H1 (cell line): ENCODE measurements around the gene CAD. TPM values are rescaled to one million over a fixed set of nuclear protein-coding genes. Genes with fewer than 3 reads are reported as not detected.
A peak's percentile ranks its signal among the peaks of the same experiment; 100 is the strongest.

ENCODE experiments used
- CTCF ChIA-PET: fragments of 300-600 bp; sonication (Branson Sonifier 250); formaldehyde crosslinking; loops from one replicate; lab custom pipeline; 2021; ENCODE audit not compliant: partially characterized antibody; lab: Charles Lee
- POLR2A ChIA-PET: fragments of 300-600 bp; sonication (Branson Sonifier 250); formaldehyde crosslinking; loops from one replicate; lab custom pipeline; 2021; ENCODE audit warnings: inconsistent platforms; ENCODE audit not compliant: partially characterized antibody; lab: Charles Lee
- DNase-seq, 2 experiments: peaks; one replicate each; pipeline versions ENCODE4 v3.0.0 to v3.0.0-alpha.2; 2010 to 2022; ENCODE audit warnings: low spot score in 2 of 2, low read depth in 1 of 2, mixed read lengths in 1 of 2
- FAIRE-seq: peaks from 2 replicates; lab custom pipeline; 2011; peaks lifted over from hg19 to GRCh38; lab: Jason Lieb, UNC
- H2AFZ ChIP-seq: 2 replicates; pipeline ENCODE4 v1.8.1; 2012; ENCODE audit warnings: low read length, inconsistent platforms
- H2AK5ac ChIP-seq: 2 replicates; pipeline ENCODE4 v1.6.1; 2013; ENCODE audit warnings: low read depth, low read length
- H2BK120ac ChIP-seq: replicated peaks from 2 replicates; pipeline ENCODE3; 2013; ENCODE audit warnings: low read depth, low read length, inconsistent platforms
- H2BK12ac ChIP-seq: 2 replicates; pipeline ENCODE4 v1.6.1; 2013; ENCODE audit warnings: low read depth, low read length
- H2BK15ac ChIP-seq: 2 replicates; pipeline ENCODE4 v1.6.1; 2013; ENCODE audit warnings: low read length
- H2BK20ac ChIP-seq: 2 replicates; pipeline ENCODE4 v1.6.1; 2013; ENCODE audit warnings: low read length
- H2BK5ac ChIP-seq: 2 replicates; pipeline ENCODE4 v1.6.1; 2013; ENCODE audit warnings: low read depth, low read length
- H3K14ac ChIP-seq: 2 replicates; pipeline ENCODE4 v1.6.1; 2013; ENCODE audit warnings: inconsistent platforms; ENCODE audit not compliant: insufficient read length
- H3K18ac ChIP-seq: 2 replicates; pipeline ENCODE4 v1.6.1; 2013; ENCODE audit warnings: low read length; ENCODE audit errors: extremely low read depth
- H3K23ac ChIP-seq: 2 replicates; pipeline ENCODE4 v1.6.1; 2013; ENCODE audit warnings: inconsistent platforms; ENCODE audit not compliant: insufficient read length
- H3K23me2 ChIP-seq: 2 replicates; pipeline ENCODE4 v1.6.1; 2013; ENCODE audit warnings: low read depth, low read length
- H3K27ac ChIP-seq: 2 replicates; pipeline ENCODE4 v1.6.1; 2011; ENCODE audit warnings: low read depth, low read length, inconsistent platforms
- H3K27me3 ChIP-seq, 4 experiments: replicated peaks in 1 of 4; 1 replicate in 1 of 4; 2 replicates in 3 of 4; pipeline versions ENCODE4 v1.6.1 to v1.8.1; 2011 to 2013; ENCODE audit warnings: low read length in 3 of 4, mild to moderate bottlenecking in 3 of 4, inconsistent platforms in 2 of 4, mixed read lengths in 2 of 4, moderate library complexity in 1 of 4; ENCODE audit not compliant: control insufficient read depth in 3 of 4, insufficient read depth in 3 of 4; ENCODE audit errors: extremely low read depth in 1 of 4
- H3K36me3 ChIP-seq, 4 experiments: 2 replicates each; pipeline versions ENCODE4 v1.6.1 to v1.8.1; 2011 to 2013; ENCODE audit warnings: mild to moderate bottlenecking in 4 of 4, low read length in 3 of 4, moderate library complexity in 2 of 4, control low read depth in 1 of 4, inconsistent platforms in 1 of 4; ENCODE audit not compliant: insufficient read depth in 4 of 4, control insufficient read depth in 2 of 4
- H3K4ac ChIP-seq: replicated peaks from 2 replicates; pipeline ENCODE3; 2013; ENCODE audit warnings: low read length, low read depth, mixed read lengths, inconsistent platforms; ENCODE audit not compliant: insufficient read length
- H3K4me1 ChIP-seq, 4 experiments: replicated peaks in 1 of 4; 1 replicate in 1 of 4; 2 replicates in 3 of 4; pipeline versions ENCODE4 v1.6.1 to v1.8.1; 2011 to 2013; ENCODE audit warnings: low read length in 3 of 4, inconsistent platforms in 2 of 4, mixed read lengths in 1 of 4; ENCODE audit not compliant: insufficient read depth in 4 of 4, control insufficient read depth in 3 of 4
- H3K4me2 ChIP-seq, 2 experiments: 2 replicates each; pipeline versions ENCODE4 v1.6.1 to v1.8.1; 2011 to 2013; ENCODE audit warnings: low read depth in 2 of 2, low read length in 2 of 2, control low read depth in 1 of 2, inconsistent platforms in 1 of 2, mild to moderate bottlenecking in 1 of 2; ENCODE audit not compliant: insufficient read depth in 1 of 2
- H3K4me3 ChIP-seq, 4 experiments: fragments of 200-600, 300-600 bp in 1 of 4; sonication (generic), shearing (Covaris generic), sonication (Bioruptor Twin) in 1 of 4; 2 replicates each; pipeline versions ENCODE4 v1.5.1 to v1.8.1; 2011 to 2016; ENCODE audit warnings: low read length in 4 of 4, low read depth in 3 of 4, control low read depth in 2 of 4, inconsistent platforms in 2 of 4, mild to moderate bottlenecking in 2 of 4, mixed read lengths in 1 of 4, moderate library complexity in 1 of 4; ENCODE audit not compliant: insufficient read depth in 2 of 4; ENCODE audit errors: extremely low read depth in 1 of 4
- H3K56ac ChIP-seq: replicated peaks from 2 replicates; pipeline ENCODE3; 2013; ENCODE audit warnings: low read depth, mild to moderate bottlenecking, mixed read lengths, low read length, inconsistent platforms; ENCODE audit not compliant: insufficient read length
- H3K79me1 ChIP-seq: 2 replicates; pipeline ENCODE4 v1.6.1; 2013; ENCODE audit warnings: low read depth, low read length, control low read depth
- H3K79me2 ChIP-seq, 2 experiments: 2 replicates each; pipeline versions ENCODE4 v1.6.1 to v1.8.1; 2012 to 2013; ENCODE audit warnings: low read length in 2 of 2, mild to moderate bottlenecking in 2 of 2, inconsistent platforms in 1 of 2; ENCODE audit not compliant: insufficient read depth in 2 of 2, control insufficient read depth in 1 of 2
- H3K9ac ChIP-seq, 4 experiments: replicated peaks in 1 of 4; 1 replicate in 1 of 4; 2 replicates in 3 of 4; pipeline versions ENCODE4 v1.6.1 to v1.8.1; 2011 to 2013; ENCODE audit warnings: low read depth in 3 of 4, low read length in 3 of 4, control low read depth in 2 of 4, mild to moderate bottlenecking in 2 of 4, moderate library complexity in 2 of 4, inconsistent platforms in 1 of 4; ENCODE audit errors: extremely low read depth in 1 of 4
- H3K9me3 ChIP-seq, 2 experiments: 2 replicates each; pipeline versions ENCODE4 v1.6.1 to v1.8.1; 2012 to 2013; ENCODE audit warnings: mild to moderate bottlenecking in 2 of 2, moderate library complexity in 2 of 2, control low read depth in 1 of 2, inconsistent platforms in 1 of 2, low read depth in 1 of 2, low read length in 1 of 2, mixed read lengths in 1 of 2; ENCODE audit not compliant: insufficient read depth in 2 of 2
- H4K20me1 ChIP-seq, 2 experiments: replicated peaks in 1 of 2; 2 replicates each; pipeline versions ENCODE3 to v1.8.1; 2011 to 2013; ENCODE audit warnings: inconsistent platforms in 2 of 2, low read length in 2 of 2, mild to moderate bottlenecking in 1 of 2; ENCODE audit not compliant: insufficient read depth in 2 of 2, control insufficient read depth in 1 of 2
- H4K5ac ChIP-seq: 2 replicates; pipeline ENCODE4 v1.6.1; 2013; ENCODE audit warnings: low read length, low read depth, mixed read lengths, inconsistent platforms; ENCODE audit not compliant: insufficient read length
- H4K8ac ChIP-seq: 2 replicates; pipeline ENCODE4 v1.8.0; 2013; ENCODE audit warnings: mild to moderate bottlenecking, moderate library complexity, low read length, inconsistent platforms; ENCODE audit not compliant: insufficient read depth; ENCODE audit errors: extremely low read depth
- H4K91ac ChIP-seq: replicated peaks from 2 replicates; pipeline ENCODE3; 2013; ENCODE audit warnings: low read length, mixed read lengths, inconsistent platforms; ENCODE audit not compliant: insufficient read length
- CHD2 ChIP-seq: IDR thresholded peaks from 2 replicates; pipeline ENCODE4 v1.6.1; 2012; ENCODE audit warnings: low read length, improper control_type of control experiment
- CREB1 ChIP-seq: IDR thresholded peaks from 2 replicates; pipeline ENCODE4 v1.6.1; 2012; ENCODE audit warnings: inconsistent platforms
- EGR1 ChIP-seq: IDR thresholded peaks from 2 replicates; pipeline ENCODE4 v1.6.1; 2011; ENCODE audit warnings: low read depth, low read length, borderline replicate concordance
- MAX ChIP-seq: IDR thresholded peaks from 2 replicates; pipeline ENCODE4 v1.6.1; 2012; ENCODE audit warnings: inconsistent platforms
- ZNF274 ChIP-seq: IDR thresholded peaks from 2 replicates; pipeline ENCODE4 v1.7.0; 2012; ENCODE audit warnings: low read length, borderline replicate concordance; ENCODE audit errors: extremely low read depth
- WGBS, 2 experiments: shearing (Covaris generic) in 1 of 2; methylation state at CpG; one replicate each; pipeline versions ENCODE4 v1.1.6 to v1.1.7; 2013 to 2015; ENCODE audit warnings: low lambda C conversion rate in 2 of 2, mixed read lengths in 2 of 2, inconsistent platforms in 1 of 2, low coverage in 1 of 2, missing lambda C conversion rate in 1 of 2; ENCODE audit not compliant: insufficient replicate concordance in 2 of 2, insufficient coverage in 1 of 2, insufficient read length in 1 of 2; ENCODE audit errors: extremely low coverage in 1 of 2, missing lambda C conversion rate in 1 of 2; 5-methylcytosine and 5-hydroxymethylcytosine counted together
- polyA plus RNA-seq, 7 experiments: library from polyadenylated mRNA; depleted of rRNA in 3 of 7; stranded (reverse) in 5 of 7; unstranded in 2 of 7; fragments of >200 nt in 5 of 7; fragments of 200-250 nt in 2 of 7; gene quantifications; 1 replicate in 5 of 7; 2 replicates in 1 of 7; 4 replicates in 1 of 7; pipeline versions ENCODE4 v1.2.1 to v1.2.3, GENCODE V29; 2011 to 2013; ENCODE audit warnings: missing spikeins in 2 of 7, mixed read lengths in 2 of 7
- total RNA-seq: library from RNA; stranded (reverse); fragmentation: NEBNext Ultra II Directional; extraction: Animal tissue kit (Norgen Biotek cat#: 25700); gene quantifications from 2 replicates; pipeline ENCODE4 v1.2.1, GENCODE V29; 2021

The CAD gene
- total and polyA plus RNA-seq, 2 of the 8 experiments (the other 6 are each of a cell fraction or from before 2014, with no cell fraction given): 130 to 146 TPM

- no peak overlapping the region for H2AK5ac ChIP-seq
- no peak overlapping the region for H3K9ac ChIP-seq
- CTCF ChIA-PET: interaction anchor here (0.6 to 1.3 kb wide), 4 partner anchors 15 to 128 kb away, joined by 3 to 6 read pairs (median 4); no protein-coding TSS in a partner anchor
- H3K56ac ChIP-seq: no peak overlapping the region
- H2BK12ac ChIP-seq: no peak overlapping the region
- peak overlapping the region; percentile 12; the same call in 1 of the 2 replicates for H3K27ac ChIP-seq
- no peak overlapping the region for H3K18ac ChIP-seq
- H2BK20ac ChIP-seq: no peak overlapping the region
- no peak for FAIRE-seq
- H3K4me2 ChIP-seq: no peak overlapping the region; a peak in 2 of 4 replicates
- H2BK5ac ChIP-seq: no peak overlapping the region
- H2AFZ ChIP-seq: no peak overlapping the region
- H4K8ac ChIP-seq: no peak overlapping the region
- TF ChIP-seq EGR1: no peak
- TF ChIP-seq MAX: no peak
- TF ChIP-seq CREB1: no peak
- TF ChIP-seq CHD2: no peak
- TF ChIP-seq ZNF274: no peak
- H2BK120ac ChIP-seq: no peak overlapping the region
- peaks cover 33 to 60% (median 41%) of the 10 kb centered on the region in 4 experiments for H3K36me3 ChIP-seq
- peaks cover 12% of the 10 kb centered on the region for H3K23me2 ChIP-seq
- POLR2A ChIA-PET: interaction anchor here (1.0 to 6.8 kb wide), 3 partner anchors 11 to 52 kb away, joined by 3 to 42 read pairs (median 3); no protein-coding TSS in a partner anchor
- H3K23ac ChIP-seq: no peak overlapping the region
- no peak overlapping the region; a peak in 1 of 8 replicates for H3K4me3 ChIP-seq
- WGBS, 2 experiments: 87% methylated on average over 6 of the region's 6 CpGs; no CpG with 5 or more reads in 1 of the 2 experiments
- no peaks in the 10 kb centered on the region for H3K27me3 ChIP-seq
- DNase-seq: no peak
- no peak overlapping the region for H4K5ac ChIP-seq
- H3K9me3 ChIP-seq: no peaks in the 10 kb centered on the region
- peaks cover 0 to 18% of the 10 kb centered on the region in 2 experiments; a peak in 3 of 4 replicates for H3K79me2 ChIP-seq
- H3K4ac ChIP-seq: no peak overlapping the region
- no peaks in the 10 kb centered on the region for H3K79me1 ChIP-seq
- no peak overlapping the region for H4K91ac ChIP-seq
- H3K4me1 ChIP-seq: no peaks in the 10 kb centered on the region; a peak in 2 of 7 replicates
- no peak overlapping the region for H2BK15ac ChIP-seq
- H3K14ac ChIP-seq: no peak overlapping the region
- H4K20me1 ChIP-seq: peaks cover 0 to 18% of the 10 kb centered on the region in 2 experiments
These were observed 7.4 kb upstream of the CAD start for GRCh38 chr2:27209621-27210401.
